Jurkat, Clone E6-1 (cell line): ENCODE results near the gene ZCCHC4.
"Not testable (repeated sequence)": the region's sequence is repeated elsewhere in the genome, so short reads cannot be mapped to it uniquely, and the experiment has no call there.

ENCODE experiments used
- DNase-seq: peaks from one replicate; pipeline ENCODE4 v3.0.0-alpha.2; 2011; ENCODE audit warnings: low read depth, low spot score
- H3K4me3 ChIP-seq: 2 replicates; pipeline ENCODE4 v1.5.1; 2011; ENCODE audit warnings: mild to moderate bottlenecking, low read length, control low read depth, moderate library complexity

ZCCHC4 gene

GRCh38 chr4:25313201-25313895, 774 bp downstream of the ZCCHC4 start:
- DNase-seq, result no peak
- H3K4me3 ChIP-seq, result peak overlapping the region; percentile 68

- DNase-seq, result no peak
- H3K4me3 ChIP-seq, result no peak overlapping the region
Observed at GRCh38 chr4:25320336-25320735, 7.8 kb downstream of the ZCCHC4 start.

- DNase-seq, result no peak
- no peak overlapping the region for H3K4me3 ChIP-seq
Observed at GRCh38 chr4:25320773-25321172, 8.2 kb downstream of the ZCCHC4 start.

GRCh38 chr4:25321703-25322102, 9.1 kb downstream of the ZCCHC4 start:
- DNase-seq, result no peak
- H3K4me3 ChIP-seq, result no peak overlapping the region

GRCh38 chr4:25328463-25328862, 15.9 kb downstream of the ZCCHC4 start:
- DNase-seq, H3K4me3 ChIP-seq: not testable (repeated sequence)

- no peak for DNase-seq
- no peak overlapping the region for H3K4me3 ChIP-seq
Observed at GRCh38 chr4:25330335-25330734, 17.8 kb downstream of the ZCCHC4 start.

GRCh38 chr4:25330905-25331808, 18.6 kb downstream of the ZCCHC4 start:
- no peak for DNase-seq
- no peak overlapping the region for H3K4me3 ChIP-seq

- no peak for DNase-seq
Observed at GRCh38 chr4:25343671-25344070, 31.1 kb downstream of the ZCCHC4 start.

GRCh38 chr4:25345744-25346143, 33.2 kb downstream of the ZCCHC4 start:
- H3K4me3 ChIP-seq, result no peak overlapping the region
- no peak for DNase-seq

More at GRCh38 chr4:25343671-25344070, 31.1 kb downstream of the ZCCHC4 start:
- H3K4me3 ChIP-seq, result no peak overlapping the region

- no peak for DNase-seq
- H3K4me3 ChIP-seq, result no peak overlapping the region
Observed at GRCh38 chr4:25346913-25347312, 34.3 kb downstream of the ZCCHC4 start.

GRCh38 chr4:25347473-25347872, 34.9 kb downstream of the ZCCHC4 start:
- no peak for DNase-seq
- H3K4me3 ChIP-seq, result no peak overlapping the region

- H3K4me3 ChIP-seq, result no peak overlapping the region
- no peak for DNase-seq
Observed at GRCh38 chr4:25347971-25348370, 35.4 kb downstream of the ZCCHC4 start.

GRCh38 chr4:25350561-25350960, 38.0 kb downstream of the ZCCHC4 start:
- DNase-seq, result no peak

GRCh38 chr4:25351777-25352416, 39.3 kb downstream of the ZCCHC4 start:
- H3K4me3 ChIP-seq, result no peak overlapping the region
- no peak for DNase-seq

More at GRCh38 chr4:25350561-25350960, 38.0 kb downstream of the ZCCHC4 start:
- no peak overlapping the region for H3K4me3 ChIP-seq

- DNase-seq, result no peak
- no peak overlapping the region for H3K4me3 ChIP-seq
Observed at GRCh38 chr4:25356068-25356467, 43.5 kb downstream of the ZCCHC4 start.

GRCh38 chr4:25358515-25359275, 46.1 kb downstream of the ZCCHC4 start:
- DNase-seq, result no peak
- H3K4me3 ChIP-seq, result no peak overlapping the region

- H3K4me3 ChIP-seq, result no peak overlapping the region
- DNase-seq, result no peak
Observed at GRCh38 chr4:25361253-25361652, 48.7 kb downstream of the ZCCHC4 start.

GRCh38 chr4:25367004-25367621, 54.5 kb downstream of the ZCCHC4 start:
- peak; percentile 36 for DNase-seq
- H3K4me3 ChIP-seq, result no peak overlapping the region

- H3K4me3 ChIP-seq, result no peak overlapping the region
- DNase-seq, result no peak
Observed at GRCh38 chr4:25367877-25368276, 55.3 kb downstream of the ZCCHC4 start.
